HUES6 (cell line): Measurements from ENCODE around the gene ZBTB21.
"Not testable (repeated sequence)": the region's sequence is repeated elsewhere in the genome, so short reads cannot be mapped to it uniquely, and the experiment has no call there.

Experiments used
- H3K27ac ChIP-seq: 2 replicates; pipeline ENCODE4 v1.7.0; 2013; ENCODE audit warnings: low read depth, mild to moderate bottlenecking, low read length, inconsistent platforms
- H3K27me3 ChIP-seq: 2 replicates; pipeline ENCODE4 v1.6.1; 2013; ENCODE audit warnings: low read length; ENCODE audit not compliant: control insufficient read depth, insufficient read depth
- H3K36me3 ChIP-seq: 2 replicates; pipeline ENCODE4 v1.6.1; 2013; ENCODE audit warnings: low read length; ENCODE audit not compliant: control insufficient read depth, insufficient read depth
- H3K4me1 ChIP-seq: 2 replicates; pipeline ENCODE4 v1.6.1; 2013; ENCODE audit warnings: low read length; ENCODE audit not compliant: control insufficient read depth, insufficient read depth
- H3K4me3 ChIP-seq: 2 replicates; pipeline ENCODE4 v1.5.1; 2013; ENCODE audit warnings: low read depth, low read length
- H3K9ac ChIP-seq: one replicate; pipeline ENCODE4 v1.6.1; 2013; ENCODE audit warnings: mild to moderate bottlenecking, low read length
- H3K9me3 ChIP-seq: 2 replicates; pipeline ENCODE4 v1.6.1; 2013; ENCODE audit warnings: low read depth, low read length; ENCODE audit not compliant: control insufficient read depth, insufficient read depth

ZBTB21 gene

GRCh38 chr21:42004406-42005199 is 5.6 kb downstream of the ZBTB21 start:
- Histone ChIP-seq H3K9ac (no peak overlapping the region), H3K4me3 (no peak overlapping the region), H3K27me3 (peaks cover 3% of the 10 kb centered on the region; the same call in 1 of the 2 replicates), H3K4me1 (peaks cover 3% of the 10 kb centered on the region; the same call in 1 of the 2 replicates), H3K27ac (no peak overlapping the region), H3K36me3 (peaks cover 32% of the 10 kb centered on the region), H3K9me3 (no peaks in the 10 kb centered on the region)

GRCh38 chr21:42003051-42003461 is 7.1 kb downstream of the ZBTB21 start:
- Histone ChIP-seq H3K9ac (no peak overlapping the region), H3K4me3 (no peak overlapping the region), H3K36me3 (peaks cover 40% of the 10 kb centered on the region), H3K27ac (no peak overlapping the region), H3K4me1 (no peaks in the 10 kb centered on the region; the same call in 1 of the 2 replicates), H3K27me3 (no peaks in the 10 kb centered on the region), H3K9me3 (no peaks in the 10 kb centered on the region)

GRCh38 chr21:42002421-42002958 is 7.7 kb downstream of the ZBTB21 start:
- H3K9ac ChIP-seq = no peak overlapping the region
- peaks cover 6% of the 10 kb centered on the region; the same call in 1 of the 2 replicates for H3K9me3 ChIP-seq
- no peak overlapping the region for H3K27ac ChIP-seq
- no peak overlapping the region for H3K4me3 ChIP-seq
- H3K27me3 ChIP-seq = no peaks in the 10 kb centered on the region
- H3K36me3 ChIP-seq = peaks cover 41% of the 10 kb centered on the region
- no peaks in the 10 kb centered on the region for H3K4me1 ChIP-seq

GRCh38 chr21:42001781-42002180 is 8.4 kb downstream of the ZBTB21 start:
- Histone ChIP-seq H3K9ac (no peak overlapping the region), H3K36me3 (peaks cover 41% of the 10 kb centered on the region), H3K4me1 (no peaks in the 10 kb centered on the region), H3K9me3 (peaks cover 7% of the 10 kb centered on the region), H3K27me3 (no peaks in the 10 kb centered on the region), H3K4me3 (no peak overlapping the region), H3K27ac (no peak overlapping the region)

GRCh38 chr21:42000908-42001307 is 9.3 kb downstream of the ZBTB21 start:
- peaks cover 16% of the 10 kb centered on the region for H3K9me3 ChIP-seq
- H3K4me3 ChIP-seq = no peak overlapping the region
- no peak overlapping the region for H3K27ac ChIP-seq
- H3K36me3 ChIP-seq = peaks cover 50% of the 10 kb centered on the region
- no peaks in the 10 kb centered on the region for H3K27me3 ChIP-seq
- no peak overlapping the region for H3K9ac ChIP-seq
- no peaks in the 10 kb centered on the region for H3K4me1 ChIP-seq

- H3K4me3 ChIP-seq = no peak overlapping the region
- no peaks in the 10 kb centered on the region for H3K4me1 ChIP-seq
- H3K27me3 ChIP-seq = no peaks in the 10 kb centered on the region
- H3K9me3 ChIP-seq = peaks cover 31% of the 10 kb centered on the region
- no peak overlapping the region for H3K9ac ChIP-seq
- peaks cover 79% of the 10 kb centered on the region for H3K36me3 ChIP-seq
- H3K27ac ChIP-seq = no peak overlapping the region
These were observed 12.5 kb downstream of the ZBTB21 start for GRCh38 chr21:41997657-41998056.

GRCh38 chr21:41995577-41995976 is 14.6 kb downstream of the ZBTB21 start:
- H3K36me3 ChIP-seq = peaks cover 82% of the 10 kb centered on the region
- no peak overlapping the region for H3K9ac ChIP-seq
- H3K27ac ChIP-seq = no peak overlapping the region
- no peaks in the 10 kb centered on the region for H3K4me1 ChIP-seq
- H3K4me3 ChIP-seq = no peak overlapping the region
- peaks cover 31% of the 10 kb centered on the region for H3K9me3 ChIP-seq
- H3K27me3 ChIP-seq = no peaks in the 10 kb centered on the region

- not testable (repeated sequence) for H3K27ac ChIP-seq, H3K4me3 ChIP-seq, H3K9ac ChIP-seq, H3K4me1 ChIP-seq, H3K27me3 ChIP-seq
- peaks cover 31% of the 10 kb centered on the region for H3K9me3 ChIP-seq
- H3K36me3 ChIP-seq = peaks cover 74% of the 10 kb centered on the region
These were observed 15.5 kb downstream of the ZBTB21 start for GRCh38 chr21:41994613-41995012.

- peaks cover 69% of the 10 kb centered on the region for H3K36me3 ChIP-seq
- H3K9ac ChIP-seq = no peak overlapping the region
- H3K27ac ChIP-seq = no peak overlapping the region
- peaks cover 31% of the 10 kb centered on the region for H3K9me3 ChIP-seq
- no peak overlapping the region for H3K4me3 ChIP-seq
- no peaks in the 10 kb centered on the region for H3K4me1 ChIP-seq
- H3K27me3 ChIP-seq = no peaks in the 10 kb centered on the region
These were observed 16.4 kb downstream of the ZBTB21 start for GRCh38 chr21:41993744-41994143.

- H3K9me3 ChIP-seq = peaks cover 26% of the 10 kb centered on the region
- H3K9ac ChIP-seq = no peak overlapping the region
- H3K27me3 ChIP-seq = no peaks in the 10 kb centered on the region
- no peaks in the 10 kb centered on the region for H3K4me1 ChIP-seq
- H3K36me3 ChIP-seq = peaks cover 61% of the 10 kb centered on the region
- H3K4me3 ChIP-seq = no peak overlapping the region
- no peak overlapping the region for H3K27ac ChIP-seq
These were observed 17.6 kb downstream of the ZBTB21 start for GRCh38 chr21:41992576-41992975.

GRCh38 chr21:41991659-41992058 is 18.5 kb downstream of the ZBTB21 start:
- no peaks in the 10 kb centered on the region for H3K27me3 ChIP-seq
- no peaks in the 10 kb centered on the region for H3K4me1 ChIP-seq
- H3K9ac ChIP-seq = no peak overlapping the region
- H3K4me3 ChIP-seq = no peak overlapping the region
- no peak overlapping the region for H3K27ac ChIP-seq
- peaks cover 22% of the 10 kb centered on the region for H3K9me3 ChIP-seq
- peaks cover 57% of the 10 kb centered on the region for H3K36me3 ChIP-seq
